Measurements from ENCODE around the gene COTL1.
"Not testable (repeated sequence)": the region's sequence is repeated elsewhere in the genome, so short reads cannot be mapped to it uniquely, and the experiment has no call there.

COTL1 gene

DNA sequence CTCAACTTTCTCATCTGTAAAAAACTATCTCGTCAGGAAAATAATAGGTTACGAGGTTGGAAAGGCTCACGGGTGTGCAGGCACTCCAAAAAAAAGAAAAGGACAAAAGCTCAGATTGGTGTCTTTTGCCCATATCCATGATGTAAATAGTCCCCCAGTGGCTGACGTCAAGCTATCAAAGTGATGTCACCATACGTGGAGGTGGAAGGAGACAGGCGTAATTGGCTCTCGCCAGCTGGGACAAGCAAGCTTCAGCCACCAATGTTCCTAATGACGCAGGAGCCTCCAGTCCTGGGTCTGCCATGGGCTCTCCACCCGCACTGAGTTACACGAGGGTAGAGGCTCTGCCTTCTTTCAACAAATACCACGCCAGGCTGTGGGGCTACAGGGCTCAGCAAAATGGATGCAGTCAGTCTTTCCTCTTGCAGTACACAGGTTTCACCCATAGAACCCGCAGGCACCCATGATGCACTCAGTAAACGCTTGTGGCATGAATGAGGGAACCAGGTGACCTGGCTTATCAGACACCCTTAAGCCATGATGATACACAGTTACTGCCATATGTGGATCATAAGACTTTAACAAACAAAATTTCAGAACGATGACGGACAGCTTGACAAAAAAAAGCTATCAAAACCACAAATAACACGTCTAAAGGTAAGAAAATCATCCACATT is 50.5 kb downstream of the COTL1 start:
- no peak for DNase-seq

DNA sequence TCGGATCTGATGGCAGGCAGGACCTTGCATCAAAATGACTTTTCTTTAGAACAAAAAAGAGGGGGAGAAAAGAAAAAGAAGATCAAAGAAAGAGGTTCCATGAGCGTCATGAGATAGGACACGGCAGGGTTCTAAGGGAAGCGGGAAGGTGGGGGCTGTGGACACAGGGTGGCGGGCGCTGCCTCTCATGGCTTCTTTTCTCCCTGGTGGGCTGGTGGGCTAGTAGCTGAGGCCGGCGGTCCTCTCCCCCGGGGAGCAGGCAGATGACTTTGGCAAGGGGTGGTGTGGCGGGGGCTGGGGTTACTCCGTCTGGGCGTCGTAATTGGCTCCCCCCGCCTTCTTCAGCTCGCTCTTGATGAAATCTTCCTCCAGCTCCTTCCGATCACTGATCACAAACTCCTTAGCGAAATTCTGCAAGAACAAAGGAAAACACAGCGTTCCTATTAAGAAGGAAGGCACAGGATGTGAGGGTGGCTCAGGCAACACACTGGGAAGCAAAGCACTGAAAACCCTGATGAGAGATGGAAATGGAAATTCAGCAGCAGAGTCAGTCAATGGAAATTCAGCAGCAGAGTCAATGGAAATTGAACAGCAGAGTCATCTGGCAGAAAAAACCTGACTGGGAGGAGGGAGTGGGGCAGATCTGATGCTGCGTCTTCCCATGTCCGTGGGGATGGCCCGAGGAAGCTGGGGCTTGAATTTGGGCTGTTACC is 51.2 kb downstream of the COTL1 start:
- no peak for DNase-seq

DNA sequence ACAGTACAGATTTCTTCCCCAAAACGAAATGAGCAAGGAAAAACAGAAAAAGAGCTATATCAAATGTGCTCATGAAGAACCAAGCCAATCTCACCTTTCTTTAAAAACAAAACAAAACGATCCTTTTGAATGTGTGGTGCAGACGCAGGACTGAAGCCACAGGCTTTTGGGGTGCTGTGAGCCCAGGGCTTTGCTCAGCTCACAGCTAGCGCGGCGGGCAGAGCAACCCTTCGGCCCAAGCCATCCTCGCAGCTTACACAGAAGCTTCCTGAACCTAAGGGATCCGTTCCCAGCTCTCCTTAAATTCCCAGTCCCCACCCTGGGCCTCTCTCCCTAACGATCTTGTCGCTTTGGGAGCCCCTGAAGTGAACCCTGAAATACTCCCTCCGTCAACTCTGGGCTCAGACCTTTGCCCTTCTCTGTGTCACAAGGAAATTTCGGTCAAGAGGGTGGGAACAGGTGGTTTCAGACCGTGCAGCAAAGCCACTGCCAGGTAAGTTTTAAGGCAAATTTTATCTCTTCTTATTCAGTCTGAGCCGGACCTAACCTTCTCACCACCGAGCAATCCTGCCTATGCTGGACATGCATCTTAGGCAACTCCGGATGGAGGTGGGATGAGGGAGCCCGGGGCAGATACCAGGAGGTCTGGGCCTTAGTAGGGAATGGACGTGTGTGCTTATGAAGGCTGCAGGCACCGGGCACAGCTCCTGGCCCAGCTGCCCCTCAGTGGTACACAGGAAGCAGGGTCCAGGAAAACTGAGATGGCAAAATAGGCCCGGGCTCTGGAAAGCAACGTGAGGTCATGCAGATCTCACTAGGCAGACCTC is 52.0 kb downstream of the COTL1 start:
- no peak for DNase-seq

DNA sequence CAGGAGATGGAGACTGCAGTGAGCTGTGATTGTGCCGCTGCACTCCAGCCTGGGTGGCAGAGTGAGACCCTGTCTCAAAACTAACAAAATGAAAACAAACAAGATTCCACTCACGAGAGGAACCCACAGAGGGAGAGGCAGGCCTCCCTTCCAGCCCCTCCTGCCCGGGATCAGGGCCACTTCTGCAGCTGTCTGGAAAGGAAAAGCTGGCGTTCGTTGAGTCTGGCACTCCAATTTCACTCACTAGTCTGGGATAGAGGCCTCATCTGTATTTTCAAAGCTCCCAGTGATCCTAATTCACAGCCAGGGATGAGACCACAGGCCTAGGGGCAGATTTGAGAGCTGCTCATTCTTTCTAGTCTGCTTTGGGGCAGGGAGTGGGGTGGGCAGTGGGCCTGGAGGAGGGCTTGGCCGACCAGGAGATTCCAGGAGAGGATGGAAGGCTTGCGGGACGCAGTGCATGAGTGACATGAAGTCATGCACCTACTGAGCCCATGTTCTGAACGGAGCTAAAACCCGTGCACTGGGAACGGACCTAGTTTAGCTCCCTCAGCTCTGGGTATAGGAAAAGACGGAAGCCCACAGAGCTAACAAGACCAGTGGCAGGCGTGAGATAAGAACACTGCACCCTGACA is 54.0 kb downstream of the COTL1 start:
- DNase-seq, result no peak

DNA sequence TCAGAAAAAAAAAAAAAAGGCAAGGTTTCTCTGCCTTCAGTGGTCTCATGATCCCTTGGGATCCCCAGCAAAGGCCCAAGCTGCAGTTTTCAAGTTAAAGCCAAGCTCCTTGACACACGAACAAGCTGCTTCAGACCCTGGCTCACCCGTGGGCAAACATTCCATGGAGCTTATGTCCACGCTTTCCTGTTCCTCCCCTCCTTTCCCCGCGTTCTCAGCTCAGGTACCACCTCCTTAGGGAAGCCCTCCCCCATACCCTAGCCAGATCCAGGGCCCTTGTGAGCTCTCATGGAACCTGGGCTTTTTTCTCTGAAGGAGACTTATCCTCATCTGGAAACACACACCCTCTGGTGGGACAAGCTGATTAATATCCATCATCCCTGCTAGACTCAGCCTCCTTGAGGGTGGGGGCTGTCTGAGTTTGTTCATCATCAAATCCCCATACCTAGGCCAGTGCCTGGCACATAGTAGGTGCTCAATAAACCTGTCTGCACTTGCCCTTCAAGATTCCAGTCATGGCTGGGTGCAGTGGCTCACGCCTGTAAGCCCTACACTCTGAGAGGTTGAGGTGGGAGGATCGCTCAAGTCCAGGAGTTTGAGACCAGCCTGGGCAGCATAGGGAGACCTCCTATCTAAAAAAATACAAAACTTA is 54.7 kb downstream of the COTL1 start:
- DNase-seq, result no peak

DNA sequence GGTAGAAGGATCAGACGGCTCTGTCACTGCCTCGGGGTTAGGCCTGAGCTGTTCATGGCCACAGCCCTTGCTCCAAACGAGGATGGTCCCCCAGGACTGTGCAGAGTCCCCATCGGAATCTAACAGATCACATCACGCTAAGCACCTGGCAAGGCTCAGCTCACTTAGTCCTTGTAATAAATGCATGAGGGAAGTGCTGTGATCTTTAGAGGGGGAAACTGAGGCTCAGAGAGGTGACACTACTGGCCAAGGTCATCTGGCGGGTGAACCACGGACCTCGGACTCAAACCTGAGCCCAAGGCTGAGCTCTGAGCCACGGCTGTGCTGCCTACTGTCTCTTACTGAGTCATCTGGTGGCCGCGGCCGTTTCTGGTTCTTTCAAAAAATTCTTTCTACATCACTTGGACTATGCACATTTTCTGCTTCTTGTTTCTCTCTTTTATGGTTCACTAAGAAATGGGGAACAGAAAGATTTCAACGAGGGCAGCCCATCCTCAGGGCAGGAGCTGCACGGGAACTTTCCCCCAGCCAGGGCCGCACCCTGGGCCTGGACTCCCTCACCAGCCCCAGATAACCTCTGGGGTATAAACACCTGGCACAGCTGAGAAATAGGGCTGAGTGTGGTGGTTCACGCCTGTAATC is 55.6 kb downstream of the COTL1 start:
- no peak for DNase-seq

DNA sequence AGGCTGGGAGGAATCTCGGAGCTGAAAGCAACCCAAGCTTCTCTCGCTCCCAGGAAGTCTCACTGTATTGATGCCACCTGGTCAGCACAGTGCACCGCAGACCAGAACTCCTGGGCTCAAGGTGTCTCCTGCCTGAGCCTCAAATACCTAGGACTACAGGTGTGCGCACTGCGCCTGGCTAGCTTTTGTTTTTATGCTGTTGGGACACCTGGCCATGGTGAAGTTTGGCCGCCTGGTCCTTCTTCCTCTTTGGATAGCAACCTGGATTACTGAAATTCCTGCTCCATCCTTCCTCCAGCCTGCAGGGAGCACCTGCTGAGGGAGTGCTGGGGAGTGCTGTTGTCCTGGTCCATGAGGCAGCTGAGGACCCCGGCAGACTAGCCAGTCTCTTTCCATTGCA is 56.6 kb downstream of the COTL1 start:
- no peak for DNase-seq

DNA sequence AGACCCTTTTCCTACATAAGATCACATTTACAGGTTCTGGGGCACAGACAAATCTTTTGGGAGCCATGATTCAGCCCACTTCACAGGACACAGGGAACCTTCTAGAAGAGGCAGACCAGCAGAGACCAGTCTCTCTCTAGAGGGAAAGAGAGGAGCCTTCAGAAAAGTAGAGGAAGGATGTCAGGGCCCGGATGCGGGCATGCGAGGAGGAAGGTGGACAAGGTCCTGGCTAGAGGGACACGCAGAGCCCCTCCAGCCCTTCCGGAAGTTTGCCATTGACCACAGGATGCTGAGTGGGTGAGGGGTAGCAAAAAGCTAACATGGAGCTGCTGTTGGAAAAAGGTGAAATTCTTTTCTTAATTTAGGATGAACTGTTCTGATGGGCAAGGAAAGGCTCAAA is 57.6 kb downstream of the COTL1 start:
- no peak for DNase-seq

DNA sequence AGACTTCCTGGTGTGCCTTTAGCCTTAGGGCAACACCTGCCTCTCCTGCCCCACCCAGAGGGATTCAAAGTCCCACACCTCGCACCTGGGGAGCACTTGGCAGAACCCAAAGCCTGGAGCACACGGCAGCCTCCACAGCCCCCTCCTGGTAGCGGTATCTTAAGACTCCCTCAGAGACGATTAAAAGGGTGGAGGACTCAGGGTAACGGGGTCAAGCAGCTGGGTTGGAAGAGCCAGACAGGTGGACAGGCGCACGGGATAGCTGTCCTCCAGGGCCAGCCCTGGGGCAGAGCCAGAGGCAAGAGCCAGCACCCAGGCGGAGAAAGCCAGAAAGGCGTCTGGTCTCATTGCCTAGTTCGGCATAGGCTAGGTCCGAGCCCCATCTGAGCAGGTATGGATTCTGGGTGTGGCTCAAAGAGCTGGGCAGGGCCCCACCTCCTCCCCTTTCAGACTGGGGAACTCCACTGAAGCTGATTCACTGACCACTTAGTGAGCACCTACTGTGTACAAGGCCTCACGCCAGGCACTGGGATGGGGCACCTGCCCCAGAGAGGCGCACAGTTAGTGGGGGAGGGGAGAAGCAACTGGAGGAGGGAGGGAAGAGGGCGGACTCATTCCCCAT is 58.5 kb downstream of the COTL1 start:
- DNase-seq, result no peak

DNA sequence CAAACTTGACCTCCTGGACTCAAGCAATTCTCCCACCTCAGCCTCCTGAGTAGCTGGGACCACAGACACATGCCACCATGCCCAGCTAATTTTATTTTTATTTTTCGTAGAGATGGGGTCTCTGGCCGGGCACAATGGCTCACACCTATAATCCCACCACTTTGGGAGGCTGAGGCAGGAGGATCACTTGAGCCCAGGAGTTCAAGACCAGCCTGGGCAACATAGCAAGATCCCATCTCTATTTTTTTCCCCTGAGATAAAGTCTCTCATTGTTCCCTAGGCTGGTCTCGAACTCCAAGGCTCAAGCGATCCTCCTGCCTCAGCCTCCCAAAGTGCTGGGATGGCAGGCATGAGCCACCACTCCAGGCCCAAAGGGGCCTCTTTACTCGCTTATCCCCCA is 59.0 kb downstream of the COTL1 start:
- not testable (repeated sequence) for DNase-seq

DNA sequence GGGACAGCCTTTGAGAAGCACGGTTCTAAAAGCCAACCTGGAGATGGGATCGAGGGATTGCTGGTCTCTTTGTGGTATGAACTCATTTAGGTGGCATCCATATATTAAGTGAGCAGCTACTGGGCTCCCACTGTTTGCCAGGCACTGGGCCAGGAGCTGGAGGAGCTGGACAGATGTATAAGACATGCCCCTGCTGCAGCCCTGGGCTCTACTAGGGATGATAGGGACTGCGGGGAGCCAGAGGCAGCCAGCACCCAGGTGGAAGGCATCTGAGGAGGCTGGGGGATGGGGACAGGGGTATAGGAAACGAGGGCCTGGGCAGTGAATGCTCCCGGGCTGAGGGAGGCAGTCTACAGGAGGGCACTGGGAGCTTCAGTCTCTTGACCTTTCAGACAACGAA is 60.4 kb downstream of the COTL1 start:
- DNase-seq, result no peak

DNA sequence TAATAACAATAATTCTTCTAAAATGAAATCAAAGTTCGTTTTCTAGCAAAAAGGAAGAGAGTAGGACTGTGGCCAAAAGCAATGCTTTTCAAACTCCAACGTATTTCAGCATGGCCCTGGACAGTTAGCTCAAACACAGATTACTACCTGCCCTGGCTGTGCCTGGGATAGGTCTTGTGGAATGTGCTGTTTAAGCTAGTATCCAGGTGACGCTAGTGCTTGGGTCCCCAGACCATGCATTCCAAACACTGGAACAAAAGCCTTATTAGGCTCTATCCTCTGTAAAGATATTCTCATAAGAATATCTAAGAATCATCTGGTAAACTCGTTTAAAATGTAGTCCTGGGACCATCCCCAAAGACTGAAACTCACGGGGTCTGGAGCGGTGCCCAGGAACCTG is 60.8 kb downstream of the COTL1 start:
- DNase-seq, result no peak

DNA sequence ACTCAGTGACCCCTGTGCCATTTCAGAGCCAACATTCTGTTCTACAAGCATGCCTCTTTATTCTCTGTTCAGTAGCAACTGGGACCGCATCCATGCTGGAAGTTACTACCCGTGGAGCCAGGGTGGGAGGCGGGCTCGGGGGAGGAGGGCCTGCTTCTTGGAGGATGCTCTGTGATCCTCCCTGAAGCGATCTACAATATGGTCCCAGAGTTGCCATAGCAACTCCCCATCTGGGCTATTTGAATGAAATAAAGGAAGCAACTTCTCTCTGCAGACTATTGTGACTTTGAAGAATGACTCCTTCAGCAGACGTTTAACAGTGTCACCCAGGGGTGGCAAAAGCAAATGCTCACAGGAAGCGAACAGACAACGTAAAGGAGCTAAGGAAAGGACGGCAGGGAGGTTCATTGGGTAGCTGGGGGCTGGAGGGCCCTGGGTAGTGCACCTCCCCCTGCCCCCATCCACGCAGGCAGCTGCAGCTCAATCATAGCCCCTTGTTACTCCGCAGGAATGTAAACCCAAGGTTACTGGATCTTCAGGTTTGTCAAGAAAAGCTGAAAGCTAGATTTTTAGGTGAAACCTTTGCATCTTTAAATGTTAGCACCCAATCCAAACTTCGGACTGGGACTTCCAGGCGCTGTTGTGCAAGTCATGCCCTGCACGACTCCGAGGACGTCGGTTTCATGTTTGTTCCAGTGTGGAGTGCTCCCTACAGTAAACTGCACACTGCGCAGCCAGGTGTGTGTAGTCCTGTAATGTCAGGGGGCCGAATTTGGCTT is 62.3 kb downstream of the COTL1 start:
- no peak for DNase-seq

DNA sequence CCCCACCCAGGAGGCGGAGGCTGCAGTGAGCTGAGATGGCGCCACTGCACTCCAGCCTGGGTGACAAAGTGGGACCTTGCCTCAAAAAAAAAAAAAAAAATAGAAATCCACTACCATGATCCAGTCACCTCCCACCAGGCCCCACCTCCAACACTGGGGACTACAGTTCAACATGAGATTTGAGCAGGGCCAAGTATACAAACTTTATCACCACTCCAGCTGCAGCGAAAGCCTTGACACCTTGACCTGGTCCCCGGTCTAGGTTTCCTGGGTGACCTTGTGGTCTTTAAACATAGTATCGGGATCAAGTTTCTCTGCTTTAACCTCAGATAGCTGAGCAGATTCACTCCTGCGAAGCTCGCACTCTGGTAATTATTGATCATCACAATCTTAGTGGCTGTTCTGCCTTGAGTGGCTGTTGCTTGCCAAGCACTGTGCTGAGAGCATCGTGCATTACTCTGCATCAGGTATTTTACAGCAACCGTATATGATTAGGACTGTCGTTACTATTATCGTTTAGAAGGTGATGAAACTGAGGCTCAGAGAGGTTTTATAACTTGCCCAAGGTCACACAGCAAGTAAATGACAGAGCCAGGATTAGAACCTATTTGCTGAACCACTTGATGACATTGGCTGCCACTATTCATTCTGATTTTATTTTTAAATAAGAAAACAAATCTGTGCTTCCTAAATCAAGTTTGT is 63.1 kb downstream of the COTL1 start:
- DNase-seq, result no peak

DNA sequence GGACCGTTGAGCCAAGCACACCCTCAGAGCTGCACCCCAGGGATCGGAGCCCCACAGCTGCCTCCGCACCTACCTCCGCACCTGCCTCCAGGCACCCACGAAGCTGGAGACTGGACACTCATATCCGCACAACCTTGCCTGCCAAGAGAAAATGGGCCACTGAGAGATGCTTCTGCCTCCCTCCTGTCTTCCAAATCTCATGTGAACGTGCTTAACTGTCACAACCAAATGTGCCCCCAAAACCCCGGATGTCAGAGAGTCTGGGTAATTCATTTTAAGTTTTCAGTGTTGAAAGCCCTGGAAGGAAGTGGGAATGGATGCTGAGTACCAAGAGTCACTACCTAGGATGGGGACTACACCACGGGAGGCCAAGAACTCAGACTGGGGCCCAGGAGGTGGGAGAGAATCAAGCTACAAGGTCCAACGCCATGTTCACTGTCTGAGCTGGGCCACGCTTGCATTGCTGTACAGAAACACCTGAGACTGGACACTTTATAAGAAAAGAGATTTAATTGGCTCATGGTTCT is 63.9 kb downstream of the COTL1 start:
- DNase-seq, result no peak

DNA sequence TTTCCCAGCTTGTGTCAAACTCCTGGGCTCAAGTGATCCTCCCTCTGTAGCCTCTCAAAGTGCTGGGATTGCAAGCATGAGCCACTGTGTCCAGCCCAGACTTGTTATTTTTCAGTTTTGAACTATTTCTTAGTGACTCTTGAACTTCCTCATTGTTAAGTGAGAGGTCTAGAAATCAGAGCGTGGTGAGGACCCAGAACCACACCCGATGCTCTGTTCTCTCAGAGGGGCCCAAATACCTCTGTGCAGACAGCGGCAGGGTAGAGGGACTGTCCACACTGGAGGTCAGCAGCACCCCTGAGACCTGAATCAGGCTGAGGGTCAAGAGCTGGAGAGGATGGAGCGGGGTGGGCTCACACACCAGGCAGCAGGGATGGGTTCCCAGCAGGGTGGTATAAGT is 65.7 kb downstream of the COTL1 start:
- DNase-seq, result no peak

DNA sequence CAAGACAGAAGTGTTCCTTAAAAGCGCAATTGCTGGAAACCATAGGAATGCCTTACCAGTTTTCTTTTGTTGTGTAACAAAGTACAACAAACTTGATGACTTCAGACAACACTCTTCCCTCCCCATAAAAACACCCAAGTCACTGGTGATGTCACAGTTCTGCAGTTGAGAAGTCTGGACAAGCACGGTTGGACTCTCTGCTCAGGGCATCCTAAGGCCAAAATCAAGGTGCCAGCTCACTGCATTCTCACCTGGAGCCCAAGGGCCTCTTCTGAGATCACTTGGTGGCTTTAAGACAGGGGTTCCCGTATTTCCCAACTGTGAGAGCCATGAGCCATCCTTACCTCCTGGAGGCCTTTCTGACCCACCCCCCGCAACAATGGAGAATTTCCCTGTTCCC is 67.8 kb downstream of the COTL1 start:
- DNase-seq, result no peak

DNA sequence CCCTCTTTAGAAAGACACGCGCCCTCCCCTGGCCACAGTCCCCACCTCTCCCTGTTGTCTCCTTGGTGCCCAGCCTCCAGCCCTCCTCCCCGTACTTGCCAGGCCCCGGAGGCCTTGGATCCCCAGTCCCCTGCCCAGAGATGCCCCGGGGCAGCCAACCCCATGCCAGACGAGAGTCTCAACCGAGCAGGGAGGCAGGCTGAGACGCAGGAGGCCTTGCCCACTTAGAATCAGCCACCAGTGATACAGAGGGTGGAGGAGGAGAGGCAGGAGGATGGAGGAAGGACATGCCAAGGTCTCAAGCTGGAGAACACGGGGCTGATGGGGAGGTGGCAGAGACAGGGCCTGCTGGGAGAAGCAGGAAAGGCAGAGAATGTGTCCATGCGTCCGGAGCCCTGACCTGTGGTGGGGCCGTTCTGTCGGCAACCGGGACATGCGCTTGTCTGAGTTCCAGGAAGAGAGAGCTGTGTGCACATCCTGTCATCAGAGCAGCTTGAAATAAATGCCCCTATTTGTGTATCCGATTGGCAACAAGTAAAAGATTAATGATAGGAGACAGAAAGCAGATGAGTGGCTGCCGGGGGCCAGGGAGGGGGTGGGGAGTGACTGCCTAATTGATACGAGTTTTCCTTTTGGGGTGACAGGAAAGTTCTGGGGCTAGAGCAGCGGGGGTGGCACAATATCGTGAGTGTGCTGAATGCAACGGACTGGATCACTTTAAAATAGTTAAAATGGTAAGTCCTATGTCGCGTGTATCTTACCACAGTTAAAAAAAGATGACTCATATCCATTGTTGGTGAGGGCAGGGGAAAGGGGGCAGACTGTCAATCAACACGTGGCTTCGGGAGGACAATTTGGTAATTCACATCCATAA is 68.7 kb downstream of the COTL1 start:
- DNase-seq, result no peak

DNA sequence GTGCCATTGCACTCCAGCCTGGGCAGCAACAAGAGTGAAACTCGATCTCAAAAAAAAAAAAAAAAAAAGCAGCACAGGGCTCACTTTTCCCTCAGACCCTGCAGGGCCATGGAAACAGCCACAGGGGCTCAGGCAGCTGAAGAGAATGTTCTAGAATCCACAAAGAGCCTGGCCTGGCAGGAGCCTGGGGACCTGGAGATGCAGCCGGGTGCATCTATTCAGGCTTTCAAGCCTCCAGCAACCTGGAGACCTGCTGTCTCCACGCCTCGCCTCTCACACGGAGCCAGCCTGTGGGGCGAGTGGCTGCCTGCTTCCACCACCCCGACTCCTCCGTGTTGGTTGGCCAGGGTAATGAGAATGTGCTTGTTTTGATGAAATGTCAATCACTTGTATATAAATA is 69.4 kb downstream of the COTL1 start:
- DNase-seq, result no peak
